Measurements from ENCODE around the gene TACC2.

TACC2 gene

GRCh38 chr10:122029499-122030199 is 40.7 kb downstream of the TACC2 start:
- no peak for DNase-seq (ENCODE audit: low read depth)
- TF ChIP-seq CTCF (conservative IDR thresholded peaks at IDR 0.05; ENCODE audit: low read depth, low read length): peak; percentile 26
- no peak overlapping the region for H3K4me3 ChIP-seq (ENCODE audit: low read length)

DNA sequence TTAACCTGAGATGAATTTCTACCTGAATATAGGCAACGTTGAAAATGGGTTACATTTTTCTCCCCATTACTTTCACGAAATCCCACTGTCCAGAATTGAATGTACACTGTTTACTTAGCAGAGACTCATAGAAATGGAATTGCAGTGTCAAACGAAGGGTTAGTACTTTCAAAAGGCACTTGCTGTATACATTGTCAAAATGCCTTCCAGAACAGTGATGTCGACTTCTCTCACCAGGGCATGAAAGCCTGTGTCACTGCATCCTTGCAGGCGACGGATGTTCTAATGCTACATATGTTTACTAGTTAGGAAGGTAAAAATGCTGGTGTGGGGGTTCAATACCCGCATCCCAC is 41.2 kb downstream of the TACC2 start:
- no peak for DNase-seq (ENCODE audit: low read depth)
- no peak overlapping the region for H3K4me3 ChIP-seq (ENCODE audit: low read length)
- no peak for TF ChIP-seq CTCF (conservative IDR thresholded peaks at IDR 0.05; ENCODE audit: low read depth, low read length)

GRCh38 chr10:122033224-122033926 is 44.4 kb downstream of the TACC2 start:
- no peak for TF ChIP-seq CTCF (conservative IDR thresholded peaks at IDR 0.05; ENCODE audit: low read depth, low read length)
- DNase-seq (ENCODE audit: low read depth): no peak
- H3K4me3 ChIP-seq (ENCODE audit: low read length): no peak overlapping the region

GRCh38 chr10:122034149-122034756 is 45.3 kb downstream of the TACC2 start:
- DNase-seq (ENCODE audit: low read depth): no peak

GRCh38 chr10:122040786-122041185 is 51.8 kb downstream of the TACC2 start:
- no peak overlapping the region for H3K4me3 ChIP-seq (ENCODE audit: low read length)
- TF ChIP-seq CTCF (conservative IDR thresholded peaks at IDR 0.05; ENCODE audit: low read depth, low read length): no peak
- DNase-seq (ENCODE audit: low read depth): no peak

More at GRCh38 chr10:122034149-122034756, 45.3 kb downstream of the TACC2 start:
- H3K4me3 ChIP-seq (ENCODE audit: low read length): no peak overlapping the region
- TF ChIP-seq CTCF (conservative IDR thresholded peaks at IDR 0.05; ENCODE audit: low read depth, low read length): no peak

DNA sequence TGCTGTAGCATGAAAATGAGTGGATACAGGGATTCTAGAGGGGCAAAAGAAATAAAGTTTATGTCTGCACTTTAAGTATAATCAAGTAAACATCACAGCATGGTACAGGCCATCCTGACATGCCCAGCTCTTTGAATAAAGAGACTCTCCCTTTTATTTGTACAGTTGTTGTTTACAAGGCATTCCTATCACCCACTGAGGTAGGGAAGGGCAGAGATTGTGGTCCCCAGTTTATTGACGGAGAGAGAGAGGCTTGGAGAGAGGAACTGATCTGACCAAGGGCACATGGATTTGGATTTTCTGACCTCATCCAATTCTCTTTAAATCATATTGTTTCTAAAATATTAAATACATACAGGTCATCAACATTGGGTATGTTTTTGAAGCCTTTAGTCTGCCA is 53.9 kb downstream of the TACC2 start:
- TF ChIP-seq CTCF (conservative IDR thresholded peaks at IDR 0.05; ENCODE audit: low read depth, low read length): no peak
- no peak overlapping the region for H3K4me3 ChIP-seq (ENCODE audit: low read length)
- no peak for DNase-seq (ENCODE audit: low read depth)

Measured in retinal pigment epithelial cell (primary cell).